GM23248 (cell line): ENCODE results near the gene GPR12.

Source experiments
- EZH2 ChIP-seq: fragments of 200-600 bp; sonication (generic); IDR thresholded peaks from 2 replicates; pipeline ENCODE4 v1.6.1; 2018; ENCODE audit warnings: antibody characterized with exemption, mild to moderate bottlenecking; ENCODE audit not compliant: insufficient read depth, poor library complexity, severe bottlenecking
- EZH2phosphoT487 ChIP-seq: fragments of 200-600 bp; sonication (generic); IDR thresholded peaks from 2 replicates; pipeline ENCODE4 v1.6.1; 2018; ENCODE audit warnings: antibody characterized with exemption, moderate library complexity, mild to moderate bottlenecking, low read depth; ENCODE audit not compliant: insufficient read depth

- no peak for TF ChIP-seq EZH2
- no peak for TF ChIP-seq EZH2phosphoT487
Observed at GRCh38 chr13:26718872-26719271, 41.7 kb downstream of the GPR12 start.
